CD4-positive, alpha-beta memory T cell (primary cell): ENCODE measurements around the gene C11orf54. TPM values are rescaled to one million over a fixed set of nuclear protein-coding genes. Genes with fewer than 3 reads are reported as not detected.

Source experiments
- CTCF ChIA-PET: fragments of 350-600 bp; sonication (Branson Sonifier 250); formaldehyde crosslinking; loops from one replicate; lab custom pipeline; 2021; ENCODE audit warnings: inconsistent platforms; ENCODE audit not compliant: partially characterized antibody; lab: Charles Lee
- POLR2A ChIA-PET: fragments of 350-600 bp; sonication (Branson Sonifier 250); formaldehyde crosslinking; loops from one replicate; lab custom pipeline; 2021; ENCODE audit not compliant: partially characterized antibody; lab: Charles Lee
- DNase-seq, 5 donors: peaks; one replicate each; pipeline versions ENCODE4 v3.0.0 to v3.0.0-alpha.2; 2020 to 2022; ENCODE audit warnings: mixed read lengths in 1 of 5
- H3K27ac ChIP-seq: one replicate; pipeline ENCODE4 v1.7.0; 2013; ENCODE audit warnings: low read depth, low read length
- H3K27me3 ChIP-seq: 2 replicates; pipeline ENCODE4 v1.7.0; 2013; ENCODE audit warnings: mild to moderate bottlenecking, low read length, moderate library complexity; ENCODE audit not compliant: insufficient read depth
- H3K36me3 ChIP-seq: 2 replicates; pipeline ENCODE4 v1.7.0; 2013; ENCODE audit warnings: mild to moderate bottlenecking, low read length, moderate library complexity; ENCODE audit not compliant: insufficient read depth
- H3K4me1 ChIP-seq: 2 replicates; pipeline ENCODE4 v1.7.0; 2013; ENCODE audit warnings: mild to moderate bottlenecking, low read length, moderate library complexity; ENCODE audit not compliant: insufficient read depth
- H3K4me3 ChIP-seq, 2 donors: one replicate each; pipeline ENCODE4 v1.7.0; 2013; ENCODE audit warnings: low read length in 2 of 2, mild to moderate bottlenecking in 1 of 2
- H3K9me3 ChIP-seq, 2 donors: one replicate each; pipeline ENCODE4 v1.7.0; 2013; ENCODE audit warnings: low read length in 2 of 2, control low read depth in 1 of 2; ENCODE audit not compliant: control insufficient read depth in 1 of 2
- H3K27ac Mint-ChIP-seq, 7 donors: one replicate each; pipeline ENCODE4 v1.8.0; 2020 to 2021; ENCODE audit warnings: mixed read lengths in 7 of 7, mild to moderate bottlenecking in 6 of 7, inconsistent platforms in 3 of 7, moderate library complexity in 3 of 7
- H3K27me3 Mint-ChIP-seq, 2 donors: one replicate each; pipeline ENCODE4 v1.8.0; 2020 to 2021; ENCODE audit warnings: mixed read lengths in 2 of 2
- H3K36me3 Mint-ChIP-seq, 2 donors: one replicate each; pipeline ENCODE4 v1.8.0; 2020 to 2021; ENCODE audit warnings: mixed read lengths in 2 of 2, inconsistent platforms in 1 of 2, mild to moderate bottlenecking in 1 of 2
- H3K4me1 Mint-ChIP-seq, 4 donors: one replicate each; pipeline ENCODE4 v1.8.0; 2020 to 2021; ENCODE audit warnings: mixed read lengths in 4 of 4, mild to moderate bottlenecking in 1 of 4
- H3K4me3 Mint-ChIP-seq, 8 donors: one replicate each; pipeline ENCODE4 v1.8.0; 2020 to 2021; ENCODE audit warnings: mixed read lengths in 8 of 8, mild to moderate bottlenecking in 7 of 8, moderate library complexity in 6 of 8, inconsistent platforms in 3 of 8
- H3K9me3 Mint-ChIP-seq, 8 donors: one replicate each; pipeline ENCODE4 v1.8.0; 2020 to 2021; ENCODE audit warnings: mixed read lengths in 8 of 8, mild to moderate bottlenecking in 5 of 8, inconsistent platforms in 3 of 8, moderate library complexity in 1 of 8
- intact Hi-C: fragments of 100-400 bp; cut with micrococcal nuclease; formaldehyde crosslinking; loops from one replicate; pipeline ENCODE4 v1.15.1; 2023
- microRNA-seq: library from miRNA; unstranded; fragments of <30 nt; microRNA quantifications from one replicate; pipeline ENCODE4 v1.2.0, GENCODE V29; 2021; ENCODE audit warnings: borderline replicate concordance, borderline number of aligned reads, borderline microRNAs expressed, mixed read lengths
- polyA plus RNA-seq, 2 donors: library from polyadenylated mRNA; unstranded; fragments of 300-500 nt; fragmentation: Illumina TruSeq; gene quantifications; one replicate each; pipeline ENCODE4 v1.2.3, GENCODE V29; 2021
- total RNA-seq, 2 experiments: library from RNA; stranded (reverse); gene quantifications; one replicate each; pipeline ENCODE4 v1.2.3, GENCODE V29; 2021

C11orf54 gene
- total and polyA plus RNA-seq, 4 experiments from 2014 or later, result 13.0 to 36.4 (median 24.3) TPM

GRCh38 chr11:93807980-93808379 is 66.5 kb downstream of the C11orf54 start:
- H3K27ac Mint-ChIP-seq, result no peak overlapping the region
- H3K9me3 ChIP-seq, result no peaks in the 10 kb centered on the region
- H3K27ac ChIP-seq, result no peak overlapping the region
- H3K36me3 Mint-ChIP-seq, result peaks cover 57 to 80% of the 10 kb centered on the region in 2 donors
- DNase-seq, result no peak
- no peaks in the 10 kb centered on the region for H3K4me1 ChIP-seq
- H3K27me3 Mint-ChIP-seq, result no peaks in the 10 kb centered on the region
- no peak overlapping the region for H3K4me3 ChIP-seq
- peaks cover 0 to 4% (median 0%) of the 10 kb centered on the region in 4 donors for H3K4me1 Mint-ChIP-seq
- ChIA-PET POLR2A (no interaction called here), CTCF (interaction anchor here (1.8 kb wide), 1 partner anchor 12 kb away, joined by 5 read pairs; no protein-coding TSS in a partner anchor)
- no peaks in the 10 kb centered on the region for H3K27me3 ChIP-seq
- H3K36me3 ChIP-seq, result peaks cover 73% of the 10 kb centered on the region
- no peaks in the 10 kb centered on the region for H3K9me3 Mint-ChIP-seq
- intact Hi-C loops, result no loop called here
- no peak overlapping the region for H3K4me3 Mint-ChIP-seq

- H3K4me3 Mint-ChIP-seq, result no peak overlapping the region
- no peaks in the 10 kb centered on the region for H3K9me3 ChIP-seq
- H3K27ac ChIP-seq, result no peak overlapping the region
- H3K4me1 ChIP-seq, result no peaks in the 10 kb centered on the region
- no peaks in the 10 kb centered on the region for H3K4me1 Mint-ChIP-seq
- peaks cover 32% of the 10 kb centered on the region for H3K36me3 ChIP-seq
- H3K27me3 Mint-ChIP-seq, result no peaks in the 10 kb centered on the region
- no peak overlapping the region for H3K4me3 ChIP-seq
- H3K36me3 Mint-ChIP-seq, result peaks cover 57 to 60% of the 10 kb centered on the region in 2 donors
- no peak overlapping the region for H3K27ac Mint-ChIP-seq
- CTCF ChIA-PET, result no interaction called here
- H3K9me3 Mint-ChIP-seq, result no peaks in the 10 kb centered on the region
- intact Hi-C loops, result no loop called here
- POLR2A ChIA-PET, result no interaction called here
- no peak for DNase-seq
- H3K27me3 ChIP-seq, result no peaks in the 10 kb centered on the region
Observed at GRCh38 chr11:93813974-93814373, 72.5 kb downstream of the C11orf54 start.

Small RNA genes lying within 50 kb of the gene (microRNA-seq; reads per million reads assigned to microRNA genes)
- gene MIR1304, result 3.1 reads per million, percentile 13 among the genes with 10 or more reads in this experiment

Other genes starting within 250 kb of the C11orf54 start
- gene SMCO4, start 198.3 kb upstream of the C11orf54 start, total RNA-seq, result 10 to 100 TPM; 14.5 to 14.7 TPM
- 10 to 100 TPM; 13.1 to 16.2 TPM for gene SMCO4, start 198.3 kb upstream of the C11orf54 start, polyA plus RNA-seq
- 10 to 100 TPM; 15.4 to 16.7 TPM for gene CEP295, start 80.0 kb upstream of the C11orf54 start, total RNA-seq
- gene CEP295, start 80.0 kb upstream of the C11orf54 start, polyA plus RNA-seq, result 1 to 10 TPM in 1 of 2 donors, under 1 TPM in 1; 0.43 to 2.0 TPM
- gene TAF1D, start 177 bp upstream of the C11orf54 start, total RNA-seq, result 100 to 1,000 TPM; 198 to 199 TPM
- 10 to 100 TPM; 17.4 to 29.8 TPM for gene TAF1D, start 177 bp upstream of the C11orf54 start, polyA plus RNA-seq
- 10 to 100 TPM; 73.2 to 78.5 TPM for gene MED17, start 42.6 kb downstream of the C11orf54 start, total RNA-seq
- gene MED17, start 42.6 kb downstream of the C11orf54 start, polyA plus RNA-seq, result 10 to 100 TPM; 11.3 to 30.8 TPM
- gene VSTM5, start 108.9 kb downstream of the C11orf54 start, total RNA-seq, result not detected
- gene VSTM5, start 108.9 kb downstream of the C11orf54 start, polyA plus RNA-seq, result not detected